Measurements from ENCODE around the gene GSTP1. TPM values are rescaled to one million over a fixed set of nuclear protein-coding genes. Genes with fewer than 3 reads are reported as not detected.
"Not testable (repeated sequence)": the region's sequence is repeated elsewhere in the genome, so short reads cannot be mapped to it uniquely, and the experiment has no call there.

The GSTP1 gene
- total RNA-seq, 4 donors from 2014 or later = 469 to 810 (median 596) TPM

GRCh38 chr11:67623795-67624194 lies 40.2 kb downstream of the GSTP1 start:
- DNase-seq (ENCODE audit: extremely low spot score); H3K4me3 ChIP-seq; H3K27ac ChIP-seq (replicated peaks in 1 of 4); H3K4me1 ChIP-seq; H3K36me3 ChIP-seq; intact Hi-C loops (cut with DNase I); H3K9me3 ChIP-seq; H3K27me3 ChIP-seq: not testable (repeated sequence)
- 93% methylated on average over 1 of the region's 1 CpG for WGBS

GRCh38 chr11:67626131-67626833 lies 42.7 kb downstream of the GSTP1 start:
- H3K4me1 ChIP-seq = peaks cover 11 to 26% (median 22%) of the 10 kb centered on the region in 4 donors
- not testable (repeated sequence) for DNase-seq (ENCODE audit: extremely low spot score)

GRCh38 chr11:67626970-67627369 lies 43.4 kb downstream of the GSTP1 start:
- intact Hi-C loops (cut with DNase I) = no loop called here
- H3K27me3 ChIP-seq = no peaks in the 10 kb centered on the region
- no peak overlapping the region for H3K4me3 ChIP-seq
- no peaks in the 10 kb centered on the region for H3K36me3 ChIP-seq
- DNase-seq (ENCODE audit: extremely low spot score) = no peak
- peaks cover 11 to 29% (median 22%) of the 10 kb centered on the region in 4 donors for H3K4me1 ChIP-seq
- TF ChIP-seq EP300 (IDR thresholded peaks at IDR 0.05) (no peak), POLR2AphosphoS5 (IDR thresholded peaks at IDR 0.05) (no peak), CTCF (IDR thresholded peaks at IDR 0.05) (no peak), POLR2A (IDR thresholded peaks at IDR 0.05; ENCODE audit: low read depth) (no peak)
- H3K9me3 ChIP-seq = no peaks in the 10 kb centered on the region
- H3K27ac ChIP-seq (replicated peaks in 1 of 4) = no peak overlapping the region
- 91% methylated on average over 10 of the region's 10 CpGs for WGBS

More at GRCh38 chr11:67626131-67626833, 42.7 kb downstream of the GSTP1 start:
- intact Hi-C loops (cut with DNase I); H3K27ac ChIP-seq (replicated peaks in 1 of 4); H3K27me3 ChIP-seq; H3K9me3 ChIP-seq; H3K36me3 ChIP-seq; H3K4me3 ChIP-seq: not testable (repeated sequence)
- WGBS = 86% methylated on average over 9 of the region's 10 CpGs

- Histone ChIP-seq H3K4me3 (no peak overlapping the region), H3K9me3 (no peaks in the 10 kb centered on the region), H3K27ac (replicated peaks in 1 of 4) (no peak overlapping the region), H3K36me3 (no peaks in the 10 kb centered on the region), H3K4me1 (peaks cover 11 to 29% (median 22%) of the 10 kb centered on the region in 4 donors), H3K27me3 (no peaks in the 10 kb centered on the region)
- intact Hi-C loops (cut with DNase I) = no loop called here
- no peak for DNase-seq (ENCODE audit: extremely low spot score)
- WGBS = 68% methylated on average over 3 of the region's 6 CpGs
- TF ChIP-seq POLR2A (IDR thresholded peaks at IDR 0.05; ENCODE audit: low read depth) (no peak), CTCF (IDR thresholded peaks at IDR 0.05) (no peak), EP300 (IDR thresholded peaks at IDR 0.05) (no peak), POLR2AphosphoS5 (IDR thresholded peaks at IDR 0.05) (no peak)
Observed at GRCh38 chr11:67627441-67627811, 43.8 kb downstream of the GSTP1 start.

GRCh38 chr11:67627812-67628624 lies 44.4 kb downstream of the GSTP1 start:
- Histone ChIP-seq H3K27ac (replicated peaks in 1 of 4) (no peak overlapping the region), H3K9me3 (no peaks in the 10 kb centered on the region), H3K4me3 (no peak overlapping the region), H3K36me3 (no peaks in the 10 kb centered on the region), H3K4me1 (peaks cover 11 to 29% (median 22%) of the 10 kb centered on the region in 4 donors), H3K27me3 (no peaks in the 10 kb centered on the region)
- TF ChIP-seq CTCF (IDR thresholded peaks at IDR 0.05) (no peak), POLR2A (IDR thresholded peaks at IDR 0.05; ENCODE audit: low read depth) (no peak), EP300 (IDR thresholded peaks at IDR 0.05) (no peak), POLR2AphosphoS5 (IDR thresholded peaks at IDR 0.05) (no peak)
- intact Hi-C loops (cut with DNase I) = loop anchor here (2.0 kb wide), 1 partner anchor 31 kb away; no protein-coding TSS in a partner anchor
- DNase-seq (ENCODE audit: extremely low spot score) = no peak
- WGBS = 92% methylated on average over 11 of the region's 15 CpGs
